HepG2 (cell line): ENCODE measurements around the gene ITGAX. TPM values are rescaled to one million over a fixed set of nuclear protein-coding genes. Genes with fewer than 3 reads are reported as not detected.

Experiments
- ATAC-seq: fragments of 200-7000 bp; cut with Tn5 transposase; 3 replicates; pipeline ENCODE4 v1.9.1; 2020; ENCODE audit warnings: mild to moderate bottlenecking, moderate library complexity
- BruUV-seq: library from RNA; stranded (reverse); fragments of 400-500 nt; replicated peaks from 2 replicates; lab custom pipeline; 2021; lab: Mats Ljungman, UMichigan
- CTCF ChIA-PET: fragments of 300-600 bp; formaldehyde crosslinking; extraction: SDS; loops from one replicate; lab custom pipeline; 2021; ENCODE audit warnings: low total read pairs, inconsistent platforms, low intra/inter-chr PET ratio; lab: Yijun Ruan, JAX
- POLR2A ChIA-PET: fragments of 350-600 bp; sonication (Branson Sonifier 250); formaldehyde crosslinking; loops from one replicate; lab custom pipeline; 2020; ENCODE audit warnings: antibody characterized with exemption, inconsistent platforms; lab: Yijun Ruan, JAX
- DNase-seq: peaks from one replicate; pipeline ENCODE4 v3.0.0-alpha.2; 2015; ENCODE audit warnings: low spot score
- FAIRE-seq: peaks from 3 replicates; lab custom pipeline; 2011; peaks lifted over from hg19 to GRCh38; lab: Jason Lieb, UNC
- H2AFZ ChIP-seq: one replicate; pipeline ENCODE4 v1.6.1; 2011; ENCODE audit warnings: low read length, inconsistent platforms
- H3K27ac ChIP-seq: fragments of 300-600 bp; 3 replicates; pipeline ENCODE4 v1.8.0; 2011; ENCODE audit warnings: mixed run types, mild to moderate bottlenecking, mixed read lengths, low read length, inconsistent platforms; ENCODE audit not compliant: insufficient read depth; ENCODE audit errors: extremely low read length
- H3K27me3 ChIP-seq, 2 experiments: fragments of 200-600 bp in 1 of 2; 2 replicates in 1 of 2; 3 replicates in 1 of 2; pipeline versions ENCODE4 v1.6.0 to v1.8.0; 2011; ENCODE audit warnings: low read length in 2 of 2, mild to moderate bottlenecking in 2 of 2, moderate library complexity in 2 of 2, inconsistent platforms in 1 of 2; ENCODE audit not compliant: insufficient read depth in 2 of 2, control insufficient read depth in 1 of 2
- H3K36me3 ChIP-seq, 2 experiments: fragments of 200-600 bp in 1 of 2; replicated peaks in 1 of 2; 2 replicates in 1 of 2; 3 replicates in 1 of 2; pipeline versions ENCODE4 v1.5.1 to v1.8.0; 2011; ENCODE audit warnings: low read length in 2 of 2, inconsistent platforms in 1 of 2; ENCODE audit not compliant: insufficient read depth in 2 of 2, control insufficient read depth in 1 of 2
- H3K4me1 ChIP-seq: 2 replicates; pipeline ENCODE4 v1.5.1; 2012; ENCODE audit warnings: low read length, inconsistent platforms; ENCODE audit not compliant: insufficient read depth
- H3K4me2 ChIP-seq: 2 replicates; pipeline ENCODE4 v1.6.0; 2011; ENCODE audit warnings: low read depth, low read length, inconsistent platforms
- H3K4me3 ChIP-seq, 3 experiments: fragments of 200-600 bp in 1 of 3; sonication (generic), shearing (Covaris generic) in 1 of 3; replicated peaks in 1 of 3; 2 replicates each; pipeline ENCODE4 v1.5.1; 2011 to 2016; ENCODE audit warnings: low read length in 3 of 3, inconsistent platforms in 2 of 3, low read depth in 2 of 3, mild to moderate bottlenecking in 2 of 3, control low read depth in 1 of 3, mixed read lengths in 1 of 3; ENCODE audit not compliant: insufficient read depth in 1 of 3
- H3K79me2 ChIP-seq: one replicate; pipeline ENCODE4 v1.6.1; 2011; ENCODE audit warnings: low read length, inconsistent platforms; ENCODE audit not compliant: insufficient read depth
- H3K9ac ChIP-seq: 2 replicates; pipeline ENCODE4 v1.6.0; 2011; ENCODE audit warnings: mild to moderate bottlenecking, low read depth, low read length, inconsistent platforms; ENCODE audit not compliant: insufficient read depth
- H3K9me3 ChIP-seq: 2 replicates; pipeline ENCODE4 v1.5.1; 2012; ENCODE audit warnings: mild to moderate bottlenecking, low read length
- H4K20me1 ChIP-seq: 2 replicates; pipeline ENCODE4 v1.6.0; 2011; ENCODE audit warnings: inconsistent platforms, mild to moderate bottlenecking, low read length, moderate library complexity; ENCODE audit not compliant: insufficient read depth
- KDM5B ChIP-seq: sonication (generic); formaldehyde crosslinking; IDR thresholded peaks from 2 replicates; pipeline ENCODE4 v1.4.0; 2020; ENCODE audit warnings: missing genetic modification reagents, mild to moderate bottlenecking, borderline replicate concordance
- MTF2 ChIP-seq: sonication (generic); formaldehyde crosslinking; IDR thresholded peaks from 2 replicates; pipeline ENCODE4 v1.5.0; 2020; ENCODE audit warnings: missing genetic modification reagents, borderline replicate concordance
- TEF ChIP-seq: sonication (generic); formaldehyde crosslinking; IDR thresholded peaks from 2 replicates; pipeline ENCODE4 v1.5.0; 2020; ENCODE audit warnings: missing genetic modification reagents
- ZNF687 ChIP-seq: sonication (generic); formaldehyde crosslinking; IDR thresholded peaks from 2 replicates; pipeline ENCODE4 v1.5.1; 2020; ENCODE audit warnings: mild to moderate bottlenecking, missing genetic modification reagents, moderate library complexity
- ZNF710 ChIP-seq: sonication (generic); formaldehyde crosslinking; IDR thresholded peaks from 2 replicates; pipeline ENCODE4 v1.5.0; 2020; ENCODE audit warnings: mild to moderate bottlenecking, missing genetic modification reagents, borderline replicate concordance
- ZNF768 ChIP-seq: sonication (generic); formaldehyde crosslinking; IDR thresholded peaks from 2 replicates; pipeline ENCODE4 v1.4.0; 2020; ENCODE audit warnings: missing genetic modification reagents
- WGBS: methylation state at CpG from one replicate; pipeline ENCODE4 v1.1.6; 2017; ENCODE audit warnings: low lambda C conversion rate; 5-methylcytosine and 5-hydroxymethylcytosine counted together
- in situ Hi-C: cut with HindIII; loops from 2 replicates; pipeline ENCODE4 v1.10.0; 2017; ENCODE audit warnings: low pct_unique_long_range_greater_than_20kb; ENCODE audit not compliant: extremely low pct_ligation_motif_present
- intact Hi-C: fragments of 100-400 bp; cut with micrococcal nuclease; formaldehyde crosslinking; loops from one replicate; pipeline ENCODE4 v1.10.0; 2022; ENCODE audit not compliant: unreplicated experiment
- polyA plus RNA-seq, 8 experiments: library from polyadenylated mRNA; depleted of rRNA in 3 of 8; stranded (reverse) in 7 of 8; unstranded in 1 of 8; fragments of >200 nt; fragmentation: Illumina TruSeq in 4 of 8; extraction: Trizol in 4 of 8; gene quantifications; 2 replicates each; pipeline versions ENCODE4 v1.2.1 to v1.2.3, GENCODE V29; 2011 to 2016; ENCODE audit warnings: low read depth in 4 of 8, missing spikeins in 1 of 8, mixed read lengths in 1 of 8; ENCODE audit not compliant: insufficient read depth in 1 of 8
- total RNA-seq, 5 experiments: library from RNA; depleted of rRNA; stranded (reverse); fragments of >200 nt; fragmentation: Illumina TruSeq; extraction: Trizol; gene quantifications; 2 replicates each; pipeline ENCODE4 v1.2.3, GENCODE V29; 2016; ENCODE audit warnings: low read depth in 1 of 5

The ITGAX gene
- total and polyA plus RNA-seq, 2 of the 13 experiments (the other 11 are each of a cell fraction or from before 2014, with no cell fraction given) = 0.32 TPM; not detected in 1

GRCh38 chr16:31331141-31331764, 23.7 kb upstream of the ITGAX start:
- no peak overlapping the region for H3K4me2 ChIP-seq
- peak overlapping the region in 1 of 3 experiments; percentile 20; a peak in 1 of 6 replicates for H3K4me3 ChIP-seq
- ATAC-seq = no peak

More at GRCh38 chr16:31331141-31331764, 23.7 kb upstream of the ITGAX start:
- POLR2A ChIA-PET = no interaction called here
- H3K27ac ChIP-seq = no peak overlapping the region
- BruUV-seq = no TSS peak
- FAIRE-seq (no peak), DNase-seq (no peak)
- TF ChIP-seq KDM5B (peak; percentile 28; the same call in 1 of the 2 replicates), TEF (CRISPR knock-in tag) (no peak), ZNF687 (CRISPR knock-in tag) (peak; percentile 27; the same call in 1 of the 2 replicates), MTF2 (CRISPR knock-in tag) (0 out of 2 replicates have a peak, but pooled peaks have one; percentile 45), ZNF768 (CRISPR knock-in tag) (peak; percentile 65; the same call in 1 of the 2 replicates), ZNF710 (CRISPR knock-in tag) (no peak)
- WGBS = 13% methylated on average over 38 of the region's 46 CpGs
- no peaks in the 10 kb centered on the region for H3K9me3 ChIP-seq
- H3K36me3 ChIP-seq = no peaks in the 10 kb centered on the region
- CTCF ChIA-PET = no interaction called here
- in situ Hi-C loops = no loop called here
- H4K20me1 ChIP-seq = no peaks in the 10 kb centered on the region
- no peak overlapping the region for H3K9ac ChIP-seq
- H3K27me3 ChIP-seq = peaks cover 8 to 60% of the 10 kb centered on the region in 2 experiments
- H3K4me1 ChIP-seq = no peaks in the 10 kb centered on the region
- intact Hi-C loops = no loop called here
- H3K79me2 ChIP-seq = no peaks in the 10 kb centered on the region
- no peak overlapping the region for H2AFZ ChIP-seq
